Ecto neural progenitor cell (in vitro differentiated cells): ENCODE data around the gene AGPS.
"Not testable (repeated sequence)": the region's sequence is repeated elsewhere in the genome, so short reads cannot be mapped to it uniquely, and the experiment has no call there.

ENCODE experiments used
- DNase-seq: peaks from one replicate; pipeline ENCODE4 v3.0.0-alpha.2; 2018; ENCODE audit warnings: low spot score

AGPS gene

DNA sequence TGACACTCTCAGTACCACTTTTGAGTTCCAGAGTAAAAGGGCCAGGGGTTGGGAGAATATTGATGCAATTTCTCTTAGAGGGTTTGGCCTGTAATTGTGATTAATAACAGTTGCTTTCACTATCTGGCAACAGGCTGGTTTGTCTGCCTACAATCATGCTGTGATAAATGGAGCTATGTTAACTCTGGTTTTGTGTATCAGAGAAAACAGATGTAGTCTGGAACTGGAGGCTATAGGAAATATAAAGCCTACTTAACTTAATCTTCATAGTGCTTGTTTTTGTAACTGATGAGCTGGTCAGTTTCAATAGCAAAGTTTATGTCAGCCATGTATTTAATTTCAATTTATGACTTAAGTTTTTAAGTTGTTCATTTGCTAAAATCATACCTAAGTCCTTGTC lies 138.0 kb downstream of the AGPS start:
- DNase-seq, result no peak

DNA sequence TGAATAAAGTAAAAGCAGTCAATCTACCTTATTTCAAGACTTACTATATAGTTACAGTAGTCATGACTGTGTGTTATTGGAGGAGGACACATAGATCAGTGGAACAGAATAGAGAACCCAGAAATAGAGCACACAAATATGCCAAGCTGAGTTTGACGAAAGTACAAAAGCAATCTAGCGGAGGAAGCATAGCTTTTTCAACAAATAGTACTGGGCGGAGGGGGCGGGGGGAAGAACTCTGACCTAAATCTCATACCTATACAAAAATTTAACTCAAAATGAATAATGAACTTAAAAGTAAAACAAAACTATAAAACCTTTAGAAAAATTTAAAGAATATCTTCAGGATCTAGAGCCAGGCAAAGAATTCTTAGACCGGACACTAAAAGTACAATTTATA lies 139.1 kb downstream of the AGPS start:
- DNase-seq, result no peak

DNA sequence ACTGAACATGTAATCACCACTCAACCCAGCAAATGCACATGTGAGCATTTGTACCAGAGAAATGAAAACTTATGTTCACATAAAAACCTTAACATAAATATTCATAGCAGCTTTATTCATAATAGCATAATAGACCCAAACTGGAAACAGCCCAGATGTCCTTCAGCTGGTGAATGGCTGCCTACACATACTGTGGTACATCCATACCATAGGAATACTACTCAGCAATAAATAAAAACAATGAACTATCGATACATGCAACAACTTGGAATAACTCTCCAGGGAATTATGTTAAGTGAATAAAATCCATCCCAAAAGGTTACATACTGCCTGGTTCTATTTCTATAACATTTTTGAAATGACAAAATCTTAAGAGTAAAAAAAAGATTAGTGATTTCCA lies 140.0 kb downstream of the AGPS start:
- no peak for DNase-seq

DNA sequence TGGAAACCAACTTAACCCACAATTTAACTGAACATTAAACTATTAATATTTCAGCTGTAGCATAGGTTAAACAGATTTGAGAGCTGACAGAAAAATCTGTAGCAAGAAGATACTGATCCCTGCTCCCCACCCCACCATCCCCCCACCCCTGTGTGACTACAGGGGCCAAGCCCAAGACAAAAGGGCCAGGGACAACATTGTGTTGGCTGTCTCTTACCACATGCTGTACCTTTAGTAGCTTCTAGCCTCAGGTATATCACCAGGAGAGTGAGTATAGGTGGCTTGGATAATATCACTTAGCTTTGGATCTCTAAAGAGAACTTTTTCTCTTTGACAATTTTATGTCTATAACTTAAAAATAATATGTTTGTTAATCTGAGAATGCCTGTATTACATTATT lies 140.7 kb downstream of the AGPS start:
- no peak for DNase-seq

DNA sequence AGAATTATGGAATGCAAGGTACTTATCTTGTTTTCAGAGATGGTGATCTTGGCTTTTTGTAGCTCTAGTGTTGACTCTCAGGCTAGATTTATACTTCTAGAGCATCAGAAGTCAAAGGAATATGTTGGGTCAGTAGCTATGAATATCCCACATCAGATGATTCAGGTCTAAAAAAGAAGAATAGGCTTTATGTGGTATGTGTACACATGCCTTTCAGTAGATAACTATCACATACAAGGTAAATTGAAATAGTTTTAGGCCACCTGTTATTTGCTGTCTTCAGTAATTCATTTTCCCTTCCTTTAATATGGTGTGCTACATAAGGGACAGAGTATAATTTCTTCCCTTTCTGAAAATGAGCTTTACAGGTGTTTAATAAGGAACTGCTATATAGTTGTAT lies 142.4 kb downstream of the AGPS start:
- no peak for DNase-seq

DNA sequence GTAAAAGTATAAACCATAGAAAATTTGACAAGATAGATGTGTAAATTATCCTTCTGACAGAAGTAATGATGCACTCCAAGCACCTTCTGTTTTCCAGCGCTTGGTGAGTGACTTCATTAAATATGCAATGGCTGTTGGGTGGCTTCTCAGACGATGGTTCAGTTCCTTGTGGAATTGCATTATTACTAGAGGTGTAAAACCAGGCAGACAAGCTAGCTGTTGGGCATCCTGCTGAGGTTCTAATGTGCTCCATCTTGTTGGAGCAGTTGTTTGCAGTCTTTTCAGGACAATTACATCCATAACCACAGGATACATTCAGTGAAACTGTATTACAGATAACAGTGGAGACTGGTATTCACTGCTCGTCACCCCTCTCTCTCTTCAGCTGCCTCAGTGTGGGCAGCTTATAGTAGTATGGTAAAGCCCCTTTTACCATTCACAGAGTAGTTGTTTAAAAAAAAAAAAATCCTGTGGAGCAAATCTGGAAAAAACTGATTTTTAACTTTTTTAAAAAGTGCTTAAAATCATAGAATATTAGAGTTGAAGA lies 143.5 kb downstream of the AGPS start:
- DNase-seq, result no peak

DNA sequence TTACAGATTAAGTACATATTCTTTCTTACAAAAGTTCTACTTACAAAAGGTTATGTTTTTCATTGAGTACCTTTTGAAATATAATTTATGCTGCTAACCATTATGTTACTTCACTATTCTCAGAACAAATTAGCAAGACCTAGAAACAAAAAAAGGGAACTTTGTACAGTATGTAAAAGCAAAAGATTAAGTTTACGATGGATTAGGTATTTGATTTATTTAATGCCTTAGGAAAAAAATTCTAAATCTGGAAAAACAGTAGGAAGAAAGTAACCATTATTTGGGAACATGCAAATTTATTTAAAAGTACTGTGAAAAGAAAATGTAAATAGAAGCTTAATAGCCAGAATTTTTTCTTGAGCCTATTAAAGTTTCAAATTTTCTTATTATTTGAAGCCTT lies 144.6 kb downstream of the AGPS start:
- no peak for DNase-seq

DNA sequence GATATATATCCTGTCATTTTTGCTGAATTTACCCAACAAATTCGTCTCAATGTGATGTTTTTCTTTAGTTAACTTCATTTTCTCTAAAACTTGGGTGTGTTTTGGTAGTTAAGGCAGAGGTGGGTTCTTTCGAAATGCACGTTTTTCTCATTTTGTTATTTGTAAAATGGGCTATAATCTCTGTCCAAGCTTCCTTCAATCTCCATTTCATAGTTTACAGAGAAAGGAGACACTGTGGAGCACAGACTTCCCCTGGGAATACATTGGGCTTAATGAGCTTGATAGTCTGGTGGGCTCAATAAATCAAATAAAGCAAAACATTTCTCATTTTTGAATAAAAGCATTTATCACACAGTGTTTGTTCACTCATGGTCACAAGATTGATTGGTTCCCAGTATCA lies 145.1 kb downstream of the AGPS start:
- DNase-seq, result no peak

DNA sequence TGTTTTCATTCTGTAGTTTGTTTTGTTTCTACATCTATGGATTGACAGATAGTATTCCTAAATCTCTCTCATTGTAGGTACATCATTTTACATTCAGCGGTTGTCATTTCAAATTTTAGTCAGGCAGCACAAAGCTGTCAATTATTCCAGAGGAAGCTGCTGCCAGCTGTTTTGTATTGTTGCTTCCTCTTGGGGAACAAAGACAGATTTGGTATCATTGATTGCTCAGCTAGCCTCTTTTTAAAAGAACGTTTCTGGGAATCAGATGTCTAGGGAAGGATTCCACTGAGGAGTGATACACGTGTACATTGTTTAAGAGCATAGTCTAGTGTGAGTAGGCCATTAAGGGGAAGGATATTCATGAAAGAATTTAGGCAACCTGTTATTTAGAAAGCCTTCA lies 145.8 kb downstream of the AGPS start:
- no peak for DNase-seq

DNA sequence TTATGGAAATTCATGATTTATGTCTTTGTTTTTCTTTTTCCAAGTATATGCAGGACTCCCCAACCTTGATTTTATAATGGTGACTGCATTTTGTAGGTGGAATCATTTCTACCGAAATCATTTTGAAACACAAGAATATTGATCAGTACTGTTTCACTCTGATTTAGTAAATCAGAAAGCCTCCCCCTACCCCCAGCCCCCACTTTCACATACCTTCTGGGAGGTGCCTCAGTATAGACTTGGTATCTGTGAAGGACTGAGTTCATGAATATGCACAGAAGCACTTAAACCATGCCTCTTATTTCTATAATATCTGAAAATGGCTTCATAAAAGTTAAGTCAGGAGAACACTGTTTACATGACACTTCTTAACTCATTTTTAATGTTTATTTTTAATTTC lies 147.7 kb downstream of the AGPS start:
- no peak for DNase-seq

DNA sequence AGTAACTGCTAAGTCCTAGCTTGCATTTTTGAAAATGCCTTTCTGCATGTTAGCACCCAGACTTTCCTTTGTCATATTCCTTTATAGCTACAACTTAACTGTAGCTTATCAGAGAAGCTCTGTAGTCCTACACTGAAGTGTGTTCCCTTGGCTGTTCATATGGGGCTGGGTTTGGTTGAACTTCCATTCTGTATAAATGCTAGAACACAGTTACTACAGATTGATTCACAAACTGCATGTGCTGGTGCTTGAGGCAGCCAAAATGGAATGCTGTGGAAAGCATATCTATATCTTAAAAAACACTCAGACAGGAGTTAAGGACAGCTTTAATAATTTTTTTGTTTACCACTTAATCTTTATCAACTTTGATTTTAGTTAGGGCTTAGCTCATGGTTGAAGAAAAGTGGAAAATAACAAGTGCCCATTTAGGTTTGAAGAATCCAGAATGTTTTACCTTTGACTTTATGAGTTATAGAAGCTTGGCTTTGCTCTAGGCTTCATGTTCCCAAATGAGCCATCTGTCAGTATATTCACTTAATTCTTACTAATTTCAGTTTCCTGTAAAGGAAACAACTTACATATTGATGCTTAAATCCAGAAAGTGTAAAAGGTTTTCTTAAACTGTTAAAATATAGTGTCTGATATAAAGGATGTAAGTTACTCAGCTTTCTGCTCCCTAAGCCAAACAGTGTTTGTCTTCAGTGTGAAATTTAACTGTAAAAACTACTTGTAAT lies 148.9 kb downstream of the AGPS start:
- no peak for DNase-seq

DNA sequence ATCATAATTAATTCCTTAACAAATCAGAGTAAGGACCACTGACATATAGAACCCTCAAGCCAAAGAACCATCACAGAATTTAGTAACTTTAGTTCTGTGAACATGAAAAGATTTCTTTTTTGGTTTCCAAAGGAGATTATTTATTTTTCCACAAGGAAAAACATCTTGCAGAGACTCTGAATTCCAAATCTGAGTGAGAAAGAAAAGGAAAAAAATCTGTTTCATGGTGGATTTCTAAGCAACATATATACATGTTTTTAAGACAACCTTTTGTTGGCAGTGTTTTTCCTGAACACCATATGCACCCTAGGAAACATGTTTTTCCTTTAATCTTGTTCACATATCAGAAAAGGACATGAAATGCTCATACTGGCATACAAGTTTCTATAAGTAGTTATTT lies 149.8 kb downstream of the AGPS start:
- DNase-seq, result no peak

DNA sequence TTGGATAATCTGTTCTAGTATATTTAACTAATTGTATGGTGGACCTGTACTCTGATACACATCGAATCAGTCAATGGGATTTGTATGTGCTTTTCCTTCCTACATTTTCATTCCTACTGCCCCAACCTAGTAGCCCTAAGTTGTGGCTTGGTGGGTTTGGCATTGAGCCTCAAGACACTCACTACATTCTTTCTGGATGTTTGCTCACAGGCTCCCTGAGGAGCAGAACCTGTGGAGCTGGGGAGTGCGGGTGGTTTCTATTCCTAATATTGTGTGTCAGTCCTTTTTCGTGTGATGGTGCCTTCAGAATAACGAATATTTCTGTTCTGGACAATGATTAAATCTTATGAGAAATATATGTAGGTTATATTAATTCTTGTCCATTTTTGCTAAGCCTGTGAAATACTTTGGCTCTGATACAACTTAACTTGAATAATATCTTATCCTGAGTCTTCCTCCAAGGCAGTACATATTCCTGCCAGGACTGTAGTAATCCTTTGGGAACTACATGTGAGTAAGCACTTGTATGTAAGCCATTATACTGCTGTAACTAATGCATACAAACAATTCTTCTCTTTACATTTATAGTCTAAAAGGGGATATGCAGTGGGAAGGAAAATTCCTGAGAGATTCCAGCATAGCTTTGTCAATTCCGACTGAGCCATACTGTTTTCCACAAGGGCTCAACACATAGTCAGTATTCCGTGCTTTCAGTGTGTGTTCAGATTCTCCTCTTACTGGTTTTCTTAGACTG lies 150.6 kb downstream of the AGPS start:
- no peak for DNase-seq

DNA sequence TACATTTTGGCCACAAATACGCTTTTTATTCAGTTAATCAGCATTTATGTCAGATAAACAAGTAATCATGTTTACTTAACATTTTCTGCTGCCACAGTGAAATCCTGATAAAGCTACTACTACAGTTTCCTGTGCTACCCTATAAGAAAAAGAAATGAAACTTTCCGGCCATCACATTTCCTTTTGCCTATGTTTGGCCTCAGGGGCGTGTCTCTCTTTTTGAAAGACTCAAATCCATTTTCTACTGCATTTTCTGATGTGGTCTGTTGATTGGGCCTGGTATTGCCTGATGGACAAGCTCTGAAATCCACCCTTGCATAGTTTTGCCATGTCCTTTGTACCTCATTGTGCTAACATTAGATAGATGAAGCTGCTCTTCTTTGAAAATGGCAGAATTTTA lies 152.6 kb downstream of the AGPS start:
- no peak for DNase-seq

DNA sequence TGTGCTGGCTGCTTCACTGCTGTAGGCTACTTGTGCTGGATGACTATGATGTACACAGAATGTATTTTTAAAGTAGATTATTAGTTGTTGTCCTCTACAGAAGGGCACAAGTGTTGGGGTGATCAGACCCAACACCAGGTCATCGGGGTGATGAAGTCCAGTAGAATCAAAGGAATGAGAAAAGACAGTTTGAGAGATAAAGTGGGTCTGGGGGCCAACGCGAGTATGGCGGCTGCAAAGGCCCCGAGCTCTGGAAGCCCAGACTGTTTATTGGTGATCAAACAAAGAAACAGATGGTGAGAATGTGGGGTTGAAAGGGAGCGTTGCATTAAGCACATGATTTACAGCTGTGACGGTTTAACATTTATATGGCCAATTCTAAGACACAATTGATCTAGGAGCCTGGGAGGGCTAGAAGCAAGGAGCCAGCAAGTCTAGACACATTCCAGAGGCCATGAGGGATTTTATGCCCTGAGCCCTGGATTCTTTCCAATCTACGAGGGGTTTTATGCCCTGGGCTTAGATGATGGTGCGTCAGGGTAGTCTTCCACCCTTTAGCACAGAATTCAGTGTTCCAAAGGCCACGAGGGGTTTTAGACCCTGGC lies 153.5 kb downstream of the AGPS start:
- no peak for DNase-seq

DNA sequence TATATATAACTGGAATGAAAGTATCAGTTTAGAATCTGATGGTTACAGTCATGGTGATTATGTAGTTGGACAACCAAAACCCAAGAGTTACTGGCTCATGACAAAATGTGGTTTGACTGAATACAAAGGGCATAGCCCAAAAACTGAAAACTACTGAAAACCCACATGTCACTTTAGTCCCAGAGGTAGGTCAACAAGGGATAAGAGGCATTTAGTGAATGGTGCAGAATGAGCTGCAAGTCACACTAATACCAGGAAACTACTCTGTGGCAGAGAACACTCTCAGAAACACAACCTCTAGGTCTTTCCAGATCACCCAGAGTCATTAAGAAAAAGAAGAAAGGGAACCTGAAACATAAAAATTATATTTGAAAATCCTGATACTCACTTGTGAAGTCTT lies 154.5 kb downstream of the AGPS start:
- no peak for DNase-seq

DNA sequence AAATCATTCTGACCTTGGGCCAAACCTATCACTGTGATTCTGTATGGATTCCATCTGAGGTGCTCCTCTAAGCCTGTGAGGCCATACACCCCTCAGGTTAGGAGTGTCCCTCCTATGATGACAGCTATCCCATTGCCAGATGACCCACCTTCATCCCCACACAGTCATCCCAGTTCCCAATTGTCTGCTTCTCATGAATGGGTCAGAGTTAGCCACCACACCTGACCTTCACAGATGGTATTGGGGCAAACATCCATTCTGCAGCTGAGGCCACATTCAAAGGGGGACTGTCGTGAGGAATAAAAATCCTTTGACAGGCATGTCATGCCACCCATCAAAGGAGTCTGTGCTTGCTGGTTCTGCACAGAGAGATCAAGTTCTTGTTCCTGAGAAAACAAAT lies 155.2 kb downstream of the AGPS start:
- no peak for DNase-seq

DNA sequence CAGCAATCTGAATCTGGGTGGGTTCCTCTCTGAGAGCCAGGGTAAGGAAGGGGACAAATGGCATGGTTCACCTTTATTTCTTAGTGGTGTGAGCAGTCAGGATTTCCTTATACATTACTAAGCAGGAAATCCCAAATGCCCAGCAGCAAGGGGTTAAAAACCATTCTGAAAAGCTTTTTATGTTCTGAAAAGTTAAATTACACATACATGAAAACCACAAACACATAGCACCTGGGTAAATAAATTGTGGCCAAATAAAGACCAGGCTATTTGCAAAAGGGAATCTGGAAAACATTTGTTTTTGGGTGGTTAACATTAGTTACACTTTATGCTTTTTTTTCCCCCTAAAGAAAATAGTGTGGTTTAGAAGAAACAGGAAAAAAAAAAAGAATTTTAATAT lies 156.1 kb downstream of the AGPS start:
- DNase-seq, result no peak

DNA sequence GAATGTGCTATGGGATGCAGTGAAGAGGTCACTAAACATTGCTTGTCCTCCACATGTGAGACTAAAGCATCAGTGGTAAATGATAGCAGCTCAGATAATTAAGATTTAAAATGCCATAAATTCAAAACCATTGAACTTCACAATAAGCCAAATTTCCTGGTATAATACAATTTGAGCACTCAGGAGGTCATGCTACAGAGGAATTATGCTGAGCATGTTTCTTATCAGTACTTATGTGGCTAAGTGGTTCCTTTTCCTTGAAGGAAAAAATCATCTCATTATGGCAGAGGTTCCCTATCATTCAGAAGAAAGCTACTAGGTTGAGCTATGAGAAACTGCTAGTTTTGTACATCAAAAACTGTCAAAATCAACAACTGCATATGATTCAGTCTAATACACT lies 156.6 kb downstream of the AGPS start:
- DNase-seq, result no peak

DNA sequence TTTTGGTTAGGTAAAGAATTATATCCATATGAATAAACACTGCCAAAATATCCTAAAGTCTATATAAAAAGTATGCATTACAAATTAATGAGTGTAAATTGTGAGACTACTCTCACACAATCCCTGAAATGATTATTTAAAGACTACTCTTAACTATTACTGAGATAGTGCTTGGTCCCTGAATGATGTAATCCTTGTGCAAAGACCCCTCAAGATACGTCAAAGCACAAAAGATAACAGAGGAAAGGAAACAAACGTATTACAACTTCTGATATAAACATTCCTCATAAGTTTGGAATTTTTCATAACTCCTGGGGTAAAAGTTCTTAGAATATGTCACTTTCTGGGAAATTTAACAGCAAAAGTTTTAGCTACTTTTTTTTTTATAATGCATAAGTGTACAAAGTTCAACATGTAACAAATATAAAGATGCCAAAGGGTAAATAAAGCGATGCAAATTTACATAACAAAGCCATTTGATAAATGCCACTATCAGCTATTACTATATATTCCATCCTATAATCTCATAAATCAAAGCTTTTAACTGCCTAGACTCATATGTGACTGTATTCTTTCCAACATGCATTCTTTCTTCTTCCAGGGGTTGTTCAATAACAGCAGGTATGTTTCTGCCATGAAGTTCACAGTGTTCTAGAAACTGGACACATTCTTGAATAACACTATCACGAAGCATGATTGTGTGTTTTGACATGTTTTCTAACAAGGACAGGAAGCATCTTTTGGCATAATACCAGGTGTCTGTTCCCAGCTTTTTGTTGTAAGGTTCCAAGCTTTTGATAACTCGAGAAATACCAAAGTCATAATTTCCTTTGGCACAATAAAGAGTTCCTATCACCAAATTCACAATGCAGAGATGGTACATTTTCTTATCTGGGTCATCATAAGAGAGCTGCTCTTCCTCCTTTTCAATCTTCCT lies 158.0 kb downstream of the AGPS start:
- no peak for DNase-seq

DNA sequence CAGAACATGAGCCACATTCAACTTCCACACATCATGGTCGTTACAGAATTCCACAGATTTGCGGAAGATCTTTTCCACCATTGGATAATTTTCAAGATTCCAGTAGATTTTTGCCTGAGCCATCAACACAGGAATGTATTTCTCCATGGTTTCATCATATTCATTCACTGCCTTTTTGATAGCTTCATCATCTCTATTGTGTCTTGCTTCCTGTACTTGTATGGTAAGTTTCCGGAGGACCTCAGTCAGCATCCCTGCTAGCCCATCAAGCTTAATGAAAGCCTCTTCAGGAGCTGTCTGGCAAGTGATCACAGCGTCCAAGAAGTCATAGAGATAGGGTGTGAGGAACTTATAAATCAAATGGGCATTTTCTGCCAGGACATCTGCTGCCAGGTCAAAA lies 158.8 kb downstream of the AGPS start:
- DNase-seq, result not testable (repeated sequence)

DNA sequence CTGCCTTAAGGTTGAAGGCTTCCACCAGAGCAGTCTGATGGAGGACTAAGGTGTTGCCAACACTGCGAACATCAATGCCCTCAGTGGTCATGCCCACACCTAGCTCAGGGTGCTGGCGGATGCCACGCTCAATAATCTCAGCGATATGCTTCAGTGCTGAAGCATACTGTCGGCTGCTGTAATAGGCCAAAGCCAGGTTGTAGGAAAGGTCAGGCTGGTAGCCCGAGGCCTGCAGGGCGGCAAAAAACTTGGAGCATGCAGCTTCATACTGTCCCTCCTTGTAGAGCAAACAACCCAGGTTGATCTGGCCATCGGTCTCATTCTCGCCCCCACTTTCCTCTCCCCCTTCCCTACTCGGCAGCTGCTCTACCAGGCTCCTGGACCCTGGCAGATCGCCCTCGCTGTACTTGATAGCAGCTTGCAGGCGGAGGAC lies 159.4 kb downstream of the AGPS start:
- peak; percentile 53 for DNase-seq
